Stimulated activated CD8-positive, alpha-beta memory T cell treated with anti-CD3 and anti-CD28 coated beads, Interleukin-7, amount 100 ng/mL, for 1 hour (primary cell): Measurements from ENCODE around the gene S1PR3.

Source experiments
- DNase-seq, 2 donors: peaks; one replicate each; pipeline ENCODE4 v3.0.0-alpha.2; 2020; ENCODE audit warnings: low read depth in 2 of 2

S1PR3 gene

DNA sequence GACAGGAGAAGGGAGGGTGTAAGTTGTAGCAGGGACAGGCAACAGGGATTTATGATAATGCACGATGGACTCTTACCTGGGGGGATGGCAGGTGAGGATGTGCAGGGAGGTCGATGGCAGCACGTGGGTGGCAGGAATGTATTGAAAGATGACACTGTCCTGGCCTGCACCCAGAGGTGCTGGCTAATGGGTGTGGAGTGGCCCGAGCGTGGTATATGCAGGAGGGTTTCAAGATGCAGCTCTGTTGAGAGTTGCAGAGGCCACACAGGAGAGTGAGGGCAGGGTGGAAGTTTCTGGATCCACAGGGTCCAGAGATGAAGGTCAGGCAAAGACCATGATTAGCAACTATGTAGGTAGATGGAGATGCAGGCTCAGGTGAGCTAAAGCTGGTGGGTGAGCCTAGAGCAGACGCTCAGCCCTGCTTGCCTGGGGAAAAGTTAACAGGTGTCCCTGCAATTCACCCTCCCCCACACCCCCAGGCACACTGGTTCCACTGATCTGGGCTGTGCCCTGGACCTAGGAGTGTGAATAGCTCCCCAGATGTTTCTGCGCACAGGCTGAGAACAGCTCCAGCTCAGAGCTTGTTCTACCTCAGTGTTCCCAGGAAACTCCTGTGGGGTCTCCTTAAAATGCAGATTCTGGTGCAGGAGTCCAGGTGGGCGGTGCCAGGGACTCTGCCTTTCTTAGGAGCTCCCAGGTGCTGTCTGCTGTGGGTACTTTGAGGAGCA is 21.5 kb upstream of the S1PR3 start:
- no peak for DNase-seq

DNA sequence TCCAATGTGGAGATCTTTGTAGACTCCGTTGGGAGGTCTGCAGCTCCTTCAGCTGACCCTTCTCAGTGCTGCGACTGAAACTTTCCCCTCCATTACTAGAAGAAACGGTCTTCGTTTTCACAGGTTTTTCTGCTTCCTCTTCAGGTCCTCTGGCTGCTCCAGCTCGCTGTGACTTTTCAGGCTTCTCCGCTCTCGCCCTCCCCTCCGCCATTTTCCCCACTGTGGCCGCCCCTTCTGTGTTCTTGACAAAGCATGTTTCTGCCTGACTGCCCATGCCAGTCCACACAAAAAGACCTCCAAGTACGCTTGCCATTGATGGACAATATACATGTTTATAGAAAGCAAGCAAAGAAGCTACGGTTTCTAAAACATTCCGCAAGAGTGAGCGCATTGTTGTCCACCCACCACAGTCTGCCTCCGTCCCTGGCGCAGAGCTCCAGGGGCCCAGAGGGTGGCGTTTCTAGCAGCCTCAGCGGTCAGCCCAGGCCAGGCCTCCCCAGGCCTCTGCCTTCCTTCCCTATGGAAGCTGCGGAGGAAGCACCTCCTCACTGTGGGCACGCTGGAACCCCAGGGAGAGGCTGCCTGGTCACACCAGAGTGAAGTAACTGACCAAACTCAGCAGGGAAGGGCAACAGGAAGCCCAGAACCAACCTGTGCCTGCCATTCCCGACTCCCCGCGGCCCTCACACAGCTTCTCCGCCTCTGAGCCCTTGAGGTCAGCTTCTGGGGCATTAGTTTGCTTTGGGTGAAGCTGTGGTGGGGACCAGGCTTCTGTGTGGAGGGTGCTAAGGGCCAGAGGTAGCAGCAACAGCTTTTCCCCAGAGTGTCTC is 19.9 kb upstream of the S1PR3 start:
- DNase-seq: no peak

GRCh38 chr9:88972401-88972800 is 18.9 kb upstream of the S1PR3 start:
- DNase-seq: no peak

GRCh38 chr9:88973281-88974045 is 17.8 kb upstream of the S1PR3 start:
- DNase-seq: no peak

GRCh38 chr9:88974641-88975040 is 16.6 kb upstream of the S1PR3 start:
- DNase-seq: no peak

- no peak for DNase-seq
Observed at GRCh38 chr9:88975966-88976889, 15.0 kb upstream of the S1PR3 start.

- no peak for DNase-seq
Observed at GRCh38 chr9:88976890-88977257, 14.4 kb upstream of the S1PR3 start.

GRCh38 chr9:88978034-88978433 is 13.2 kb upstream of the S1PR3 start:
- DNase-seq: no peak

DNA sequence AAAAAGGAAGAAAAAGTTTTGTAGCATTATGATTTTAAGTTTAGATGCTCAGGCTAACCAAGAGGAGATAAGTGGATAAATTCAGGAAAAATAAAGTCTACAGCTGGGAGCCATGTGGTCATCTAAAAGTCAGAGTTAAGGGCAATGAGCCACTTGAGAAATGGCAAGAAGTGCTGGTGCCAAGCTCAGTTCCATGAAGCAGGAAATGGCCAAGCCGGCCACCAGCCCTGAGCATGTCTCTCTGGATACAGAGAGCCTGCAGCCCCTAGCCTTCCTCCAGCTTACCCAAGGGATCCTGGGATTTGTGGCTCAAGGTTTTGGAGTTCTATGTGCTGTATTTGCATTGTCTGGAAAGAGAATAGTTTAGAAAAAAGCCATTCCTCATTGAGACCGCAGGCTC is 12.2 kb upstream of the S1PR3 start:
- DNase-seq: no peak

- no peak for DNase-seq
Observed at GRCh38 chr9:88979791-88980190, 11.5 kb upstream of the S1PR3 start.

DNA sequence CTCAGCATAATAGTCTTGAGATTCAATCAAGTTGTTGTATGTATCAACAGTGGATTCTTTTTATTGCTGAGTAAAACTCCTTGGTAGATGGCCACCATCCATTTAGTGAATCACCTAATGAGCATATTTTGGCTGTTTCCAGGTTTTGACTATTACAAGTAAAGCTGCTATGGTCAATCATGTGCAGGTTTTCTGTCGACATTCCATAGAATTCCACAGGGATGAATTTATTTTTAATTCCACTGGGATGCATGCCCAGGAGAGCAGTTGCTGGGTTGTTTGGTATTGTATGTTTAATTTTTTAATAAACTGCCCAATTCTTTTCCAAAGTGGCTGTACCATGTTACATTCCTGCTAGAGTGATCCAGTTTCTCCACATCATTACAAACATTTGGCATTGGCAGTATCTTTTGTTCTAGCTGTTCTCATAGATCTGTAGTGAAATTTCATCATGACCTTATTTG is 10.5 kb upstream of the S1PR3 start:
- no peak for DNase-seq

DNA sequence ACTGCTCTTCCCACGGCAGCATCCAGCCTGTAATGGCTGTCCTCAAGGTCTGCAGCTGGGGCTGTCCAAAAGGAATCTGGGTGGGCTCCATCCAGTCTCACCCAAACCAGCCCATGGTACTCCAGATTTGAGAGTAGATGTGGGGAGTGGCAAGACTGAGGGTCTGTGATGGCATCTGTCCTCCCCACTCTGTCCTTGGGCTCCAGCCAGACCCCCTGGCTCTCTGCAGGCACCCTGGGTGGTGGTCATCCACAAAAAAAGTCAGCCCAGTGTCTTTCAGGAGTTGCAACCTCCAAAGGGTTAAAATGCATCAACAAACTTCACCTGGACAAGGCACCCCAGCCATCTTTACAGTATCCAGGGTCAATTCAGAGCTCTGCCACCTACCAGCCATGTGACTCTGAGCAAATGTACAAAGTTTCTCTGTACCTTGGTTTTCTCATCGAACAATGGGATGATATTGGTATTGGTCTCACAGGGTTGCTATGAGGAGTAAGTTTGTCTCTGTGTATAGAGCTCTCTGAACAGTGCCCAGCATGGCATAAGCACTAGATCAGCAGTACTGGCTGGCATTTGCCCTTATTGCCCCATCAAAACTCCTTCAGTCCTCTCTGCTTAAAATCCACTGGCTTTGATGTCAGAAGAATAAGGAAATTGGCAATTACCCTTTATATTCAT is 7.3 kb upstream of the S1PR3 start:
- no peak for DNase-seq

DNA sequence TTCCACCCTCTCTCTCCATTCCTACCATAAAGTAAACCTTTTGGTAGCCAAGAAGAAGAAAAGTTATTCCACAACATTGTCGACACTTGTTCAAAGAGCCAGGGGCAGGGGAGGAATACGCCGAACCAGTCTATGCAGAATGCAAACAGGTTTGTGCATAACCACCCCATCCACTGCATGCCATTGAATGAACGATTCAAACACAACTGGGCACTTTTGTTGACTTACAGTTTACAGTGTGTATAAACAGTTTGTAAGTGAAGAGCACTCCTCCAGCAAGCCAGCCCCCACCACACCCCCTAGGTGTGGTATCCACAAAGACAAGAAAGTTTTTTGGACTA is 6.8 kb upstream of the S1PR3 start:
- no peak for DNase-seq

DNA sequence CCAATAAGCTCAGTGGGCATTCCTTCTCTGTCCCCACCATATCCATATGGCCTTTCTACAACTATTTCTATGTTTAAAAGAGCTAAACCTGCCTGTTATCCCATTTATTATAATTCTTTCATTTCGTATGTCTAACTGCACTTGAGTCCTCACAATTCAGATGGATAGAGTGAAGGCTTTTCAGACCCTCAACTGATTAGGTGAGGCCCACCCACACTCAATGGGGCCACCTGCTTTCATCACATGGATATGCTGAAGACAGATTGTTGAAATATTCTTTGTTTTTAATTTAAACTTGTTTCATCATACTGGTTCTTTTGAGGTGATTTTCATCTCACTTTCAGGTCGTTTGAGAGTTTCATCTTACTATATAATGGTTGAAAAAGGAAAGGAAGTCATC is 5.7 kb upstream of the S1PR3 start:
- no peak for DNase-seq

GRCh38 chr9:88986776-88987175 is 4.5 kb upstream of the S1PR3 start:
- DNase-seq: no peak

- DNase-seq: no peak
Observed at GRCh38 chr9:88987661-88988060, 3.6 kb upstream of the S1PR3 start.

DNA sequence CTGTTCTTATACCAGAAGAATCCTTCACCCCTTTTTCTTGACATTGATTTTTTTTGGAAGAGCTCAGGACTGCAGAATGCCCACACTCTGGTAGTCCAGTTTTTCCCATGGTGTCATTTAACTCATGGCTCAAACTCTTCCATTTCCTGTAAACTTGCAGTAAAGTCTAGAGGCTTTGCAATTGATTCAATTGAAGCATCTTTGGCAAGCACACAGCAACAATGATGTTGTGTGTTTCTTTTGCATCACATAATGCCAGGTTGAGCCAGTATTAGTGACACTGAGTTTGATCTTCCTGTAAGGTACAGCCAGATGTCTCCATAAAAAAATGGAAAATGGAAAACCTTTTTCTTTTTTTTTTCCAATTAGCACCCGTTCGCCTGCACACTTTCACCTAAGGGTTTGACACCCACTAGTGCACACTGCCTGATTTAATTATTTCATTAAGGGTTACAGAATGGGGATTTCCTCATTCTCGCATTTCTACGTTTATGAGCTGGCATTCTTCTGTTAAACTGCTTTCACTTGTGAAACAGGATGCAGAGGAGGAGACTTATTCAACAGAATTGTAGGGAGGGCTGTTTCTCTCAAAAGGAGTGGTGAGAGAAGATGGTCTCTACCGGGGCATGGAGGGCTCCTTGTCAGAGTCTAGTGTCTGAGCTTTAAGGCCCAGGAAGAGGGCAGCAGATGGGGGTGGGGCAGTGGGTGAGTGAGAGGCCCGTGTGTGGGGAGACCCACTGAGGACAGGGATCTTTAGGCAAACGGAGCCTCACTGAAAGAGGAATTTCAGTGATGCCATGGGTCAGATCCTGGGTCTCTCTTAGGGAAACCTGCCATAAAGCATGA is 2.2 kb upstream of the S1PR3 start:
- DNase-seq: no peak

DNA sequence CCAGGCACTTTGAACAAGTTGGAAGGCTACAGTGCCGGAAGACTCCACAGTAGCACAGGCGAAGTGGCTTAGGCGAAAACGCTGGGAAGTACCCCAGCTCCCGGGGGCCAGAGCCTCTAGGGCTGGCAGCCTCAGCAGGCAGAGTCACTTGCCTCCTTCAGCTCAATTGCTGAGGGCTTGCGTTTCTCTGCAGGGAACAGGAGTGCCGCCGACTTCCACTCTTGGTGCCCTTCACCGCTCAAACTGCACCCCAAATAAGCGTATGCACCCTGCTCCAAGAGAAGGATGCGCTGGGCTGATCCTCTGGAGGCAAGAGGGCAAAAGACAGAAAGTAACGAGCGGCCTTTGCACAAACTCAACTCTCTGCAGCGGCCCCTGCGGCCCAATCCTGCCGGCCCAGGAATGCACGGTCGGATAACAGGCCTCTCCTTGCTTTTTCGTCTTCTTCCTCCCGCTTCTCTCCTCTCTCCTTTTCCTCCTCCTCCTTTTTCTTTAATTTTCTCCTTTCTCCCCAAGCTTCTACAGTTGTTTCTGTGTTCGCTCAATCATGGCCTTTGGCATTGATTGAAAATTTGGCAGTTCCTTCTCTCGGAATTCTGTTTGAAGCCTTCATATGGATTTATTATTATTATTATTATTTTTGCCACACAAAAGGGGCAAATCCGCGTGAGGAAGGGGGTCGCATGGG is 1.1 kb upstream of the S1PR3 start:
- DNase-seq: no peak

DNA sequence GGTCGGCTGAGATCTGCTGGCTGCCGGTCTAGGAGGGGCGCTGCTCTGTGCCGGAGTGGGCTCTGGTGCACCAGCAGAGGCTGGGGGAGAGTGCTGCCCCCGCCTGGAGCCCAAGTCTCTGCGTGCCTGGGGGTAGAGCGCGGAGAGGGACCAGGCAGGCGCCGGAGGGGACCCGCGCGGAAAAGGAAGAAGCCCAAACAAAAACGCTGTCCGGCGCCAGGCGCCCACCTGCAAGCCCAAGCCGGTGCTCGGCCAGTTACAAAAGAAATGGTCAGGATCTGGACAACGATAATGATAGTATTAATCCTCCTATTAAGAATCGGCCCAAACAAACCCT is 571 bp upstream of the S1PR3 start:
- DNase-seq: no peak

- no peak for DNase-seq
Observed at GRCh38 chr9:88992556-88992955, 1.3 kb downstream of the S1PR3 start.
